ENCODE measurements around the gene ABHD12B. TPM values are rescaled to one million over a fixed set of nuclear protein-coding genes. Genes with fewer than 3 reads are reported as not detected.

The ABHD12B gene
- total RNA-seq, 1 donor from 2014 or later: not detected

GRCh38 chr14:50837271-50837670 lies 34.6 kb upstream of the ABHD12B start:
- intact Hi-C loops (cut with micrococcal nuclease): loop anchor here (10.0 kb wide), 1 partner anchor 972 kb away; no protein-coding TSS in a partner anchor

- intact Hi-C loops (cut with micrococcal nuclease): loop anchor here (10.0 kb wide), 1 partner anchor 973 kb away; no protein-coding TSS in a partner anchor
Observed at GRCh38 chr14:50837850-50838470, 33.9 kb upstream of the ABHD12B start.

GRCh38 chr14:50839048-50839447 lies 32.8 kb upstream of the ABHD12B start:
- intact Hi-C loops (cut with micrococcal nuclease): loop anchor here (10.0 kb wide), 1 partner anchor 974 kb away; no protein-coding TSS in a partner anchor

DNA sequence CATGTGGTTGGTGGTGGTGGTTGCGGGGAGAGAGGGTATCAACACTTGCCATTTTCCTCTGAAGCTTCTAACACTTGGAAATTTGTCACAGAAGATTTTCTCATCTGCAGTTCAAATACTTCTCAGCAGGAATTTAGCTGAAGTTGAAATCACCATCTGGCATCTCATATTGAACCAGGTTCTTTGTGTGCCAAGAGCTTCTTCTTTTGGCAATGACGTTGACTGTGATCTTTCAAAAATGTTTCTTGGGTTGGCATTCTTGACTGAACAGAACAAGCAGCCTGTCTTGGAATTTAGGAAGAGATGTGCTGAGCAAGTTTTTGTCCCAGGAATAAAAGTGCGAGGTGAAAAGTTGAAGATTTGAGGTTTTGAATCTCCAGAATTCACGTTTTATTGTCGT lies 32.2 kb upstream of the ABHD12B start:
- intact Hi-C loops (cut with micrococcal nuclease): loop anchor here (10.0 kb wide), 1 partner anchor 975 kb away; no protein-coding TSS in a partner anchor

DNA sequence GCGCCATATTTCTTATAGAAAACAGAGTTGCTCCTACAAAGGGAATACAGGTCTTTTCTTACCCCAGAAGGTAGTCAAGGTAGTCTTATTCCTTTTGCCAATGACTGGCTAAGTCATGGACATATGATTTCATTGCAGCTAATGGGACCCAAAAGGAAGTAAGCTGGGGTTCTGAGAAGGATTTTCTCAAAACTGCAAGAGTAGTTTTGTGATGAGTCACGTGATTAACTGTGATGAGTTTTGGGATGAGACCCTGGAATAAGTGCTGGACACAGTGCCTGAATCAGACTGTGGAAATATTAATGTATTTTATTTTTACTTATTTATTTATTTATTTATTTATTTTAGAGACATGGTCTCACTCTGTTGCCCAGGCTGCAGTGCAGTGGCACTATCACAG lies 27.5 kb upstream of the ABHD12B start:
- intact Hi-C loops (cut with micrococcal nuclease): no loop called here

DNA sequence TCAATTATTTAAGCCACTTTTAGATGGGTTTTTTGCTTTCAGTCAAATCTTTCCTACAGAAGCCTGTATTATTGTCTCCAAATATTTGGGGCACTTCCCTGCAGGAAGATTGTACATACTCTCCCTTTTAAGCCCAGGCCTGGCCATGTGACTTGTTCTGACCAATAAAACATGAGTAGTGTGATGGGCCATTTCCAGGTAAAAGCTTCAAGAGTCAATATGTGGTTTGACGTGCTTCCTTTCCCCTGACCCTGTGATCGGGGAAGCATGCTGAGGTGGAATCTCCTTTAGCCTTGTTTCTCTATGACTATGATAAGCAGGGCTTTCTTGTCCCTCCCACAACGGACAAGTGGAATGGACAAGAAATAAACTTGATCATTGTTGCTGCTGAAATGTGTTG lies 26.7 kb upstream of the ABHD12B start:
- intact Hi-C loops (cut with micrococcal nuclease): no loop called here

DNA sequence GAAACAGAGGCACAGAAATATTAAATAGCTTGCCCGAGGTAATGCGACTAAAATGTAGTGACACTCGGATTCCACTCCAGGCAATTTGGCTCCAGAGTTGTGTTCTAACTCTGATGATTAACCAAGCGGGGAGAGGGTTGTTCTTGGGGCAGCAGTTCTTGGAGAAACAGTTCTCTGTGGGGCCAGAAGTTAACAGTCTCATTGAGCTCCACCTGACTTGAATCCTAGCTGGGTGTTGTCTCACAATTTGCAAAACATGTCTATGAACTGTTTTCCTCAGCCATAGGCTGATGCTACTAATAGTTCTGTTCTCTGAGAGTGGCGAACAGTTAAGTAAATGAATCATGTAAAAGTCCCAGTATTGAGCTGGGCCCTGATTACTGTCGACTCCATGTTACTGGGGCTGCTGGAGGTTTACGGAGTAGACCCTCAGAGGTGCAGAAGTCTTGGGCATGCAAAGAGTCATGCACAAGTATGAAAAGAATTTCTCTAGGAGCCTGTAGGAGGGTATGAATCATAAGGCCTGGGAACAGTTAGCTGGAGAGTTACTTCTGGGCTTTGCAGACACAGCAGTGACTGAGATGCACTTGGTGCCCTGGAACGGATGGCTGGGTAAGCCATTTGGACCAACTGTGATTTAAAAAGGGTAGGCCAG lies 25.5 kb upstream of the ABHD12B start:
- intact Hi-C loops (cut with micrococcal nuclease): no loop called here

GRCh38 chr14:50853891-50854290 lies 18.0 kb upstream of the ABHD12B start:
- intact Hi-C loops (cut with micrococcal nuclease): no loop called here

- intact Hi-C loops (cut with micrococcal nuclease): no loop called here
Observed at GRCh38 chr14:50854521-50854920, 17.3 kb upstream of the ABHD12B start.

DNA sequence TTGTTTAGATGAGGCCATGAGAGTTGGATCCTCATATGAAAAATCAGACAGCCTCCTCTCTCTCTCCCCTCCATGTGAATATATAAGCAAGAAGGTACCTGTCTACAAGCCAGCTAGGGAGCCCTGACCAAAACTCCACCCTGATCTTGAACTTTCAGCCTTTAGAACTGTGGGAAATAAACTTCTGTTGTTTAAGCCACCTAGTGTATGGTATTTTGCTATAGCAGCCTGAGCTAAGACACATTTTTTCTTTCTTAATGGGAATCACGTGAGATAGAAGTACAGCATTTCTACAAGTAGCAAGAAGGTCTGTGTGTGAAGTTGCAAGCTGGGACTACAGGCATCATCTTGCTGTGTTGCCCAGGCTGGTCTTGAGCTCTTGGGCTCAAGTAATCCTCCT lies 16.3 kb upstream of the ABHD12B start:
- intact Hi-C loops (cut with micrococcal nuclease): no loop called here

GRCh38 chr14:50856660-50857059 lies 15.2 kb upstream of the ABHD12B start:
- intact Hi-C loops (cut with micrococcal nuclease): no loop called here

DNA sequence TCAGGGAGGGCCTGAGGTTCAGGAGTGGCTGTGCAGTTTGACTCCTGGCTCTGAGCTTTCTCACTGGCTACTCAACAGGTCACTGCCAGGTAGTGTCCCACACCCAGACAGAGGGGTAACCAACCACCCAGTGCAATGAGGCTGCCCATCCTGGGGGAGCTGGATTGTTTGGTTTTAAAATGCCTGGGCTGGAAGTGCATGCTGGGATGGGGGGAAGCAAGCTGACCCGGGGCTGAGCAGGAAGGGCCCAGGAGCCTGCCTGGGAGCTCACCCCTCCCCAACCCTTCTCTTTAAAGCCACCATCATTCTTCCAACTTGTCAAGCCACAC lies 12.6 kb upstream of the ABHD12B start:
- intact Hi-C loops (cut with micrococcal nuclease): no loop called here

GRCh38 chr14:50860478-50861086 lies 11.3 kb upstream of the ABHD12B start:
- intact Hi-C loops (cut with micrococcal nuclease): loop anchor here (1.0 to 10.0 kb wide), 8 partner anchors 30 to 546 kb away; partner anchors contain the start of genes DMAC2L, L2HGDH and SAV1

DNA sequence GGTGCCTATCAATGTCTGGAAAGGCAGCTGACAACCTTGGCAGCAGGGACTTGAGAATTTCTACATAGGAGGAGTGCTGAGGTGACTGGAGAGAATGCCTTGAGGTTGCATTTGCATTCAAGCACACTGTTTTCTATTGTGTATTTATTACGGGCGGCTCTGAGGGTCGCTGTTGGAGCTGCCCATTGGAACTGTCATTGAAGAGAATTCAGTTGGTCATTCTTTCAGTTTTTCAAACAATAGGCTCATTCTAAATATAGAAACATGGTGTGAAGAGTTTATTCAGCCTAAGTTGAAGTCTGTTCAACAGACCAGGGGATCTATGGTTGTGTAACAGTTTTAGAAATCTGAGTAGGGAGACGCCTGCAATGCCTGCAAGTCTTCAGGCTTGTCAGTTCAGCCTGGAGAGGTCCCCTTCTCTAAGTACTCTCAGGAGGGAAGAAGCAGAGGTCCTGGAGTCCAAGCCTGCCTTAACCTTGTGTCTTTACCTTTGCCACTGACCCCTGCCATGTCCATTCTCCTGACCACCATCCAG lies 9.8 kb upstream of the ABHD12B start:
- intact Hi-C loops (cut with micrococcal nuclease): loop anchor here (5.0 to 10.0 kb wide), 2 partner anchors 140 to 547 kb away; partner anchors contain the start of genes DMAC2L and L2HGDH

DNA sequence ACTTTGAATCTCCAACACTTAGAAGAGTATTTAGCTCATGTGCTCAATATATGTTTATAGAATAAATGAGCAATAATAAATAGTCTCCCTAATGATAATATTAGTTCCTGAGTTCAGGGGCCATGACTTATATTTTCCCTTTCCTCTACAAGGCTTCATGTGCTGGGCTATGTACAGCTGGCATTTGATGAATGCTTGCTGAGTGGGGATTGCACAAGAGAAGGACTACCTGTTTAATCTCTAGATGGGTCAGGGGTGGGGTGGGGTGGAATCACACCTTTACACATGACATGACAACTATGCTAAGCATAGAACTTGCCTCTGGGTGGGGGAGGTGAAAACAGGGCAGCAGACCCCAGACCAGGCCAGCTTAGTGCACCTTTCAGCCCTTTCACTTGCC lies 7.6 kb upstream of the ABHD12B start:
- intact Hi-C loops (cut with micrococcal nuclease): loop anchor here (5.0 to 10.0 kb wide), 2 partner anchors 142 to 549 kb away; partner anchors contain the start of genes DMAC2L and L2HGDH

DNA sequence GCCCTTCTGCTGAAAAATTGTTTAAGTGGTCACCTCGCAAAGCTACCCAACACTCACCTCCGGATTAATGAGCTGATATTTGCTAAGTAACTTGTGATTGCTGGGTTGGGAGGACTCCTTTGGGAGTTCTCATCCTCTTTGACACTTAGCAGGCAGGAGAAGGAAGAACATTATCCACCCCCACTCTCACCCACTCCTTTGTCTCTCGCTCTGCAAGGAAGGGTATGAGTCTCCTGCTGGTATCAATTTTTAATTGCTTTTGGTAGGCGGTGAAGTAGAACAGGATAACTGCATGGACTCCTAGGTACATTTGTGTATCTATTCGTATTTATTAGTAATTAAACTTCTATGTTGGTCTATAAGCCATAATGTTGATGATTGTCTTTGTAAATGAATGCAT lies 6.9 kb upstream of the ABHD12B start:
- intact Hi-C loops (cut with micrococcal nuclease): loop anchor here (5.0 to 10.0 kb wide), 2 partner anchors 143 to 550 kb away; partner anchors contain the start of genes DMAC2L and L2HGDH

- intact Hi-C loops (cut with micrococcal nuclease): loop anchor here (10.0 kb wide), 1 partner anchor 551 kb away; the partner anchor contains the start of genes DMAC2L and L2HGDH
Observed at GRCh38 chr14:50865391-50866076, 6.3 kb upstream of the ABHD12B start.

GRCh38 chr14:50871228-50871627 lies 625 bp upstream of the ABHD12B start:
- intact Hi-C loops (cut with micrococcal nuclease): no loop called here

- intact Hi-C loops (cut with micrococcal nuclease): no loop called here
Observed at GRCh38 chr14:50874757-50875156, 2.9 kb downstream of the ABHD12B start.

DNA sequence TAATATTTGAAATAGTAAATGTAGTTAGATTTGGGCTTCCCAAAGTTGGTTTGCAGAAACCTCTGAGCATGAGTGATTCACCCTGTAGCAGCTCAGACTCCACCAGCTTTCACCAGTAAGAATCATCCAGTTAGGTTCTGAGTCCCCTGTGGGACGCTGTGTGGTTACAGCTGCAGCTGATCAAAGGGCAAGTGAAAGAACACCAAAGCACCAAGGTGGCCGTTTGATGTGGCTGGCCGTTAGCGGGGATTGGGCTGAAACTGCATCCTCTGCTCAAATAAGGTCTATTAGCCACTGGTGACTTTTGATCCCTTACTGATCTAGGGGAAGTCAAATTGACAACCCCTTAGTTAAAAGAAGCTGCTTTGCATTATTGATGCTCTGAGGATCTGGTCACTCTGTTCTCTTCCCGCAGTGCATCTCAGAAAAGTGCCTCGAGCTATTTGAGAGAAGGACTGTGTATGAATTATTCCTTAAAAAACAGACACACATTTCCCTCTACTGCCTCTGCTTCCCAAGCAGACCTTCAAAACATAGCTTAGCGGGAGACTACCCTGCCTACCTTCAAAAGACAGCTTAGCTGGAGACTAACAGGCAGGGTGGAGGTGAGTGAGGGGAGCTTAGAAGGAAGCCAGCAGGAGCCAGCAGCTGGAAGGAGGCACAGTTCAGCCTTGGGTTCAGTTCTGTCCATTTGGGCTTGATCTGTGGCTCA lies 3.7 kb downstream of the ABHD12B start:
- intact Hi-C loops (cut with micrococcal nuclease): no loop called here
